ENCODE results near the gene TEX19.

The TEX19 gene

GRCh38 chr17:82321947-82322466 lies 37.0 kb upstream of the TEX19 start:
- DNase-seq (ENCODE audit: low read depth in 2 of 2) = no peak

- no peak for DNase-seq (ENCODE audit: low read depth in 2 of 2)
Observed at GRCh38 chr17:82322526-82323453, 36.3 kb upstream of the TEX19 start.

- DNase-seq (ENCODE audit: low read depth in 2 of 2) = no peak
Observed at GRCh38 chr17:82323514-82324234, 35.4 kb upstream of the TEX19 start.

GRCh38 chr17:82324566-82325285 lies 34.3 kb upstream of the TEX19 start:
- no peak for DNase-seq (ENCODE audit: low read depth in 2 of 2)

DNA sequence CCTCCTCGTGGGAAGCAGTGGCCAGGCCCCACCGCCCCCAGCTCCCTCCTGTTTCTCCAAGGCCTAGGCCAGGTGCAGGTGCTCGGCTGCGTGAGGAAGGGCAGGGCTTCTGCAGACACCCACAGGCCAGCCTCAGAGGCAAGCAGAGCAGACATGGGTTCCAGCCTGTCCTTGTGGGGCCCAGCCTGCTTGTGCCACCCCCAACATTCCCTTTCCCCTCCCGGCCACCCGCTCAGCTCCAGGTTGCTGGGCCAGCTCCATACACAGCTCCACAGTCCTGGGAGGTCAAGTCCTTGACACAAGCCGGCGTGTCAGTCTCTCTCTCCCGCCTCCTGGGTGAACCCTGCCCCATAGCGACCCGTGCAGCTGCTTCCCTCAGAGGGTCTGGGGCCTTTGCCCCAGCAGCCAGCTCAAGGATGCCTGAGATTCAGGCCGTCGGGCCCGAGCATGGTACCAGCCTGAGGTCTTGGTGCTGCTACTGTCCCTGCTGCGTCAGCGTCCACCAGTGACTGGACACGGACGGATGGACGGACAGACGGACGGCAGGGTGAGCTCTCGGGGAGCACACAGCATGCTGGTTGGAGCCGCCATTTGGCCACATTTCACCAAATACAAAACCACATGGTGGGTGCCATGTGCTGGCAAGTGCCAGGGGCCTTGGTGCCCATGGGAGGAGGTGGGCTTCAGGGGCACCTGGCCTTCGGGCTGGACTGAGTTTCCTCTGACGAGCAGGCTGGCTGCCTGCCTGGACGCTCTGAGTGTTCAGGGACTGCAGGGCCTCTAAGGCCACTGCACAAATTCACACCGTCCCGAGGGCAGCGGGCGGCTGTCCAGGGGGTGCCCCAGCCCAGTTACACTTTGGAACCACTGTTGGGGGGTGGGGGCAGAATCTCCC lies 33.5 kb upstream of the TEX19 start:
- DNase-seq (ENCODE audit: low read depth in 2 of 2) = no peak

DNA sequence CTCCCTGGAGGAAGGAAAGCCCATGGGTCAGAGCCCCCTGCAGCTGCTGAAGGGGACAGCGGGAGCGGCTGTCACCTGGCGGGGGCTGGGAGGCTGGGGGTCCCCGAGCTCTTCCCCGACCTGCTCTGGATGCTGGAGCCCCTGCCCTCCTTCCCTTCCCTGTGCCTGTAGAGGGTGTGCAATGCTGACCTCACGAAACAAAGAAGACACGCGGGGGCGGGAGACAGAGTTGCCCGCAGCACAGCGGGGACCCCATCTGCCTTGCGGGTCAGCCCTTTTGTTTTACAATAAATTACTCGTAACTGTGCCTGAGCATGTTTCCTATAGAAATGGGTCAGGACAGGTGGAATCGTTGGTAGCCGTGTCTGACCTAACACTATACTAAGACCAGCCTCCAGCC lies 31.8 kb upstream of the TEX19 start:
- DNase-seq (ENCODE audit: low read depth in 2 of 2) = no peak

GRCh38 chr17:82327757-82328140 lies 31.3 kb upstream of the TEX19 start:
- DNase-seq (ENCODE audit: low read depth in 2 of 2) = no peak

- no peak for DNase-seq (ENCODE audit: low read depth in 2 of 2)
Observed at GRCh38 chr17:82328141-82328993, 30.7 kb upstream of the TEX19 start.

DNA sequence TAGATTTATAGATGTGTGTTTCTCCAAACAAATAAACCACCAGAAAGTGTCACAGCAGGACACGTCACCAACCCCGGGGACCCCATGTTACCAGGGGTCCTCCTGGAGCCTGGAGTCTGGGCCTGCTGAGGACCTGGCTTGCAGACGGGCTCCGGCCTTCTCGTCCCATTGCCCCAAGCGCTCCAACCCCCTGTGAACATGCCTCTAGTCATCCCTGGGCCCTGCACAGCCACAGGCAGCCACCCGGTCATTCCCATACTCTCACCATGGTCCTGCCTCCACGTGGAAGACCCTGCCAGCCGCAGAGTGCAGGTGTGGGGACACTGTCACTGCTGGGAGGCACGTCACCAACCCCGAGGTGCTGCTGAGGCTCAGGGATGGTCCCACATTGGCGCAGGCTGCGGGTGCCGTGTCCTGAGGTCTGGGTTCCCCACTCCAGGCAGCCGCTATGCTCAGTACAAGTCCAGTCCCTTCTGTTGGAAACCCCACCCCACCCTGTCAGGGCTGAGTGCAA lies 30.0 kb upstream of the TEX19 start:
- no peak for DNase-seq (ENCODE audit: low read depth in 2 of 2)

GRCh38 chr17:82329683-82330321 lies 29.2 kb upstream of the TEX19 start:
- no peak for DNase-seq (ENCODE audit: low read depth in 2 of 2)

DNA sequence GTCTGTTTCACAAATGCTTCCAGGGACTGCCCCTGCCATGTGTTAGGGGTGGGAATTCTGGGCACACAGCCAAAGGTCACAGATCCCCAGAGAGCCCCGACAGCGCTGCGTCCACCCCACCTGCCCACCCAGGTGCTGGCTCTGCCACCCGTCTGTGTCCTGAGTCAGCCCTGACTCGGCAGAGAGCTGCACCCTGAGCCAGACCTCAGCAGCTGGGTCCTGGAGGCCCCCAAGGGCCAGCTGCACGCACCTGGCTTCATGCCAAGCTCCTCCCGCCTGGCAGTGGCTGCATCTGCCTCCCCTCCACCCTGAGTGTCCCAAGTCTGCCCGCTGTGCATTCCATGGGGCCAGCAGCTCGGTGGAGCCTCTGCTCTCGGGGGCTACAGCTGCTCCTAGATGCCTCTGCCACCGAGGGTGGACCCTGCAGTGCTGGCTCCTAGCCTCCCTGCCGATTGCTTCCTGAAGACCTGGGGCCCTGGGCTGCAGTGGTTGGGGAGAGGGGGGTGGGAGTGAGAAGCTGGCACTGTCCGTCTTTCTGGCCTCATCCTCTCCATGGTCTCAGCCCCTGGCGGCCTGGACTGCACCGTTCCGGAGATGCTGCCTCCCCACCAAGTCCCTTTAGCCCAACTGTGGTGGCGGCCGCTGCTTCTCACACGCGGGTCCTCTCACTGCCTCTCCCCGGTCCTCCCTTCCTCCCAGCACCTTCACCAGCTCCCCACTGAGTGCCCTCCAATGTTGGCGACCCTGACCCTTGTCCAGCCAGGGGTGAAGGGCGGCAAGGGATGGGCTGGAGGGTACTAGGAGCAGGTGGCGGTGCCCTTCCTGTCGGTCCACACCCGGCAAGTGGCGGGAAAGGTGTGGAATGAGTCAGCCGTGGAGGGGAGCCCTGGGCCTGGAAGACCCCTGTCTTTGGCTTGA lies 28.5 kb upstream of the TEX19 start:
- no peak for DNase-seq (ENCODE audit: low read depth in 2 of 2)

- DNase-seq (ENCODE audit: low read depth in 2 of 2) = no peak
Observed at GRCh38 chr17:82331345-82331939, 27.6 kb upstream of the TEX19 start.

DNA sequence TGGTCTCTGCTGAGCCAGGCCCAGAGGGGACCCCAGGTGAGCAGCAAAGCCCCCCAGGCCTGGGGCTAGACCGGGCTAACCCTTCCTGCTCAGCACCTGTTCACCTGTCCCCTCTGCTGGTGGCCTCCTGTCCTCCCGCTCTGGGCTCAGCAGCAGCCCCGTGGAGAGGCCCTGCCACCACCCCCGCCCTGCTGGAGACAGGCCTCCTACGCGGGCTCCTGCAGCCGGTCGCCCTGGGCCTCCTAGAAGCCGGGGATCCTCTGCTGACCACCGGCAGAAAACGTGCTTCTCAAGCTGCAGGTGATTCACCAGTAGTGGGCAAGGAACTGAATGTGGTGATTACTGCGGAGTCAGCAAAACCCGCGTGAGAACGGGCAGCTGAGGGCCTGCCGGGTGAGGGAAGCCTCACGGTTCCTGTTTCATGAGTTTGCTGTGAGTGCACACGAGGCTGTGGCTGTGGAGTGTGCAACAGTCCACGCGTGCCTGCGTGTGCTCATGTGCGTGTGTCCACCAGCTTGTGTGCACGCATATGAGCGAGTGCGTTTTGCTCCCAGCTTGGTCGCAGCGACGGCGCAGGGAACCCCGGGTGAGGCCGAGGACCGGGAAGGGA lies 26.3 kb upstream of the TEX19 start:
- no peak for DNase-seq (ENCODE audit: low read depth in 2 of 2)

DNA sequence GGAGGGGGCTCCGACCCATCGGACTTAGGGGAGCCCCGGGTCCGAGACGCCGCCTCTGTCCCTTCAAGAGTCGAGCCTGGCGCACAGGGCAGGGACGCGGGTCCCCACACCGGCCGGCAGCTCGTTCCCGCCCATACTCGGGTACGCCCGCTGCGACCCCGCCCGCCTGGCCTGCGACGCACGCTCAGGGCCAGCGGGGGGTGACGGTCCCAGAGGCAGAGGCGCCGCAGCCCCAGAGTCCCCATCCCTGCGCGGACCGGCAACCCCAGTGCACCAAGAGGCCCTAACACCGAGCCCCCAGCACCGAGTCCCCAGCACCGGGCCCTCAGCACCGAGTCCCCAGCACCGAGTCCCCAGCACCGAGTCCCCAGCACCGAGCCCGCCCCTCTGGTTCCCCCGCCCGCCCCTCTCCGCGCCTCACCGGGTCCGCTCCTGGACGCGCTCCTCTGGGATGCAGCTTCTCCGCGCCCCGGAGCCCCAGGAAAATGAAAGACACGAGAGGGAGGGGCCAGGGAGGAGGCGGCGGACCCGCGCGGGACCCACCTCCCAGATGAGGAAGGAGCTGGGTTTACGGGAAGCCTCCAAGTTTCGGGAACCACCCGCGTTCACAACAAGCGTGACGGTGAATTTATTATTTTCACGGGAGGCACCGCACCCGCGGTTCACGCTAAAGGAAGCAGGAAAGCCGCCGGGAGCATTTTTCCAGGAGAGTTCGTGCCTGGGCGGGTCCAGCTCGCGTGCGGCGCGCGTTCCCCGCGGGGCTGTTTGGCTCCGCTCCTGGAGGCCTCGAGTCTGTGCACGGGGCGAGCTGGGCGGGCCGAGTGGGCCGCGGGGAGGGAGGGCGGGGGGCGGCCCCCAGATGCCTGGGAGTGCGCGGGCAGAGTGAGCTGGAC lies 25.5 kb upstream of the TEX19 start, which contains the start of gene SECTM1:
SECTM1 (minus strand) TSS at position 488 of the 893 bp plus-strand sequence. CDS start 6,526 bp downstream, outside the sequence.
- no peak for DNase-seq (ENCODE audit: low read depth in 2 of 2)

DNA sequence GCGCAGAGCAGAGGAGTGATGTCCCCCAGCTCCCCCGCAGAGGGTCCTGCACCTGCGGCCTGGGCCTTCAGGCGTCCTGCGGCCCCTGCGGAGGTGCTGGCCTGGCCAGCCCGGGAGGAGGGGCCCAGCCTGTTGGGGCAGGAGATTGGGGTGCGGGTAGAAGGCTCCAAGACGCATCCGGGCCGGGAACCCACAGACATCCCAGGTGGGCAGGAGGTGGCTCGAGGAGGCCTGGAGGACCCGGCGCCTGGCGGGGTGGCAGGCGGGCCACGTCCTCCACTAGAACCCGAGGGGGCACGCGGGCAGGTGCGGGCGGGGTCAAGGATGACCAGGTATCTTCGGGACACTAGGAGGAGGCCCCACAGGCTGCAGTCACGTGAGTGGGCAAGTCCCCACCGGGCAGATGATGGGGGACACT lies 24.8 kb upstream of the TEX19 start:
- no peak for DNase-seq (ENCODE audit: low read depth in 2 of 2)

Measured in stimulated activated CD4-positive, alpha-beta T cell treated with anti-CD3 and anti-CD28 coated beads, Interleukin-4, amount 100 ng/mL, for 48 hours (primary cell).